ENCODE data around the gene GPR85. TPM values are rescaled to one million over a fixed set of nuclear protein-coding genes. Genes with fewer than 3 reads are reported as not detected.

Gene GPR85
- polyA plus RNA-seq, 2 of the 4 experiments (the other 2 are of a cell fraction): 0.10 TPM; not detected in 1

DNA sequence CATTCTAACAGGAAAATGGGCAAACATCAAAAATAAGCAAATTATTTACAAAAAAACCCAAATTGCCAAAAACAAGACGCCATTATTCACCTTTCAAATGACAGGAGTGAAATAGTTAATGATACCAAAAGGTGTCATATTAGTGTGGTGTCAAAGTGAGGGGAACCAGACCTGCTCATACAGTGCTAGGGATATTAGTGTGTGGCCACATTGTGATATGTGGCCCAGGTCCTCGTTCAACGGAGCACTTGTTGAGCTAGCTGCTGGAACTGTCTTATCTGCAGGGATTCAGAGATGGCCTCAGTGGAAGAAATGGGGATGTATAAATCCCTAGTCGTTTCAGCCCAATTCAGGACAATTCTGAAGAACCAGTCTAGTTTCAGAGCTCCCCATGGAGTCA is 41.2 kb downstream of the GPR85 start:
- Histone ChIP-seq H3K9me3 (no peaks in the 10 kb centered on the region), H3K4me2 (no peak overlapping the region), H3K27ac (no peak overlapping the region), H3K4me1 (no peaks in the 10 kb centered on the region), H3K4me3 (no peak overlapping the region)
- POLR2A ChIA-PET: no interaction called here
- no peak for TF ChIP-seq RCOR1 (IDR thresholded peaks at IDR 0.05; ENCODE audit: low read depth, low read length)
- no peak for TF ChIP-seq RAD21 (conservative IDR thresholded peaks at IDR 0.05 in 1 of 2, IDR thresholded peaks at IDR 0.05 in 1 of 2)
- TF ChIP-seq, protein P1, sequence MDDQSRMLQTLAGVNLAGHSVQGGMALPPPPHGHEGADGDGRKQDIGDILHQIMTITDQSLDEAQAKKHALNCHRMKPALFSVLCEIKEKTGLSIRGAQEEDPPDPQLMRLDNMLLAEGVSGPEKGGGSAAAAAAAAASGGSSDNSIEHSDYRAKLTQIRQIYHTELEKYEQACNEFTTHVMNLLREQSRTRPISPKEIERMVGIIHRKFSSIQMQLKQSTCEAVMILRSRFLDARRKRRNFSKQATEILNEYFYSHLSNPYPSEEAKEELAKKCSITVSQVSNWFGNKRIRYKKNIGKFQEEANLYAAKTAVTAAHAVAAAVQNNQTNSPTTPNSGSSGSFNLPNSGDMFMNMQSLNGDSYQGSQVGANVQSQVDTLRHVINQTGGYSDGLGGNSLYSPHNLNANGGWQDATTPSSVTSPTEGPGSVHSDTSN (IDR thresholded peaks at IDR 0.05): no peak
- TF ChIP-seq MAZ (IDR thresholded peaks at IDR 0.05; ENCODE audit: borderline replicate concordance, low read depth, low read length): no peak
- TF ChIP-seq, protein P2, sequence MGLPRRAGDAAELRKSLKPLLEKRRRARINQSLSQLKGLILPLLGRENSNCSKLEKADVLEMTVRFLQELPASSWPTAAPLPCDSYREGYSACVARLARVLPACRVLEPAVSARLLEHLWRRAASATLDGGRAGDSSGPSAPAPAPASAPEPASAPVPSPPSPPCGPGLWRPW (IDR thresholded peaks at IDR 0.05): no peak
- TF ChIP-seq CBX2 (IDR thresholded peaks at IDR 0.05; ENCODE audit: borderline replicate concordance, low read depth): no peak
- no peak for TF ChIP-seq NR3C1 (IDR thresholded peaks at IDR 0.05)
- no peak for TF ChIP-seq FOSB (CRISPR knock-in tag; IDR thresholded peaks at IDR 0.05)
- no peak for TF ChIP-seq CEBPB (IDR thresholded peaks at IDR 0.05)
- TF ChIP-seq, protein P3, sequence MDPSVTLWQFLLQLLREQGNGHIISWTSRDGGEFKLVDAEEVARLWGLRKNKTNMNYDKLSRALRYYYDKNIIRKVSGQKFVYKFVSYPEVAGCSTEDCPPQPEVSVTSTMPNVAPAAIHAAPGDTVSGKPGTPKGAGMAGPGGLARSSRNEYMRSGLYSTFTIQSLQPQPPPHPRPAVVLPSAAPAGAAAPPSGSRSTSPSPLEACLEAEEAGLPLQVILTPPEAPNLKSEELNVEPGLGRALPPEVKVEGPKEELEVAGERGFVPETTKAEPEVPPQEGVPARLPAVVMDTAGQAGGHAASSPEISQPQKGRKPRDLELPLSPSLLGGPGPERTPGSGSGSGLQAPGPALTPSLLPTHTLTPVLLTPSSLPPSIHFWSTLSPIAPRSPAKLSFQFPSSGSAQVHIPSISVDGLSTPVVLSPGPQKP (IDR thresholded peaks at IDR 0.05; ENCODE audit: low read depth, low read length): no peak
- no peak for TF ChIP-seq CHD4 (IDR thresholded peaks at IDR 0.05; ENCODE audit: borderline replicate concordance)
- TF ChIP-seq, protein P4, sequence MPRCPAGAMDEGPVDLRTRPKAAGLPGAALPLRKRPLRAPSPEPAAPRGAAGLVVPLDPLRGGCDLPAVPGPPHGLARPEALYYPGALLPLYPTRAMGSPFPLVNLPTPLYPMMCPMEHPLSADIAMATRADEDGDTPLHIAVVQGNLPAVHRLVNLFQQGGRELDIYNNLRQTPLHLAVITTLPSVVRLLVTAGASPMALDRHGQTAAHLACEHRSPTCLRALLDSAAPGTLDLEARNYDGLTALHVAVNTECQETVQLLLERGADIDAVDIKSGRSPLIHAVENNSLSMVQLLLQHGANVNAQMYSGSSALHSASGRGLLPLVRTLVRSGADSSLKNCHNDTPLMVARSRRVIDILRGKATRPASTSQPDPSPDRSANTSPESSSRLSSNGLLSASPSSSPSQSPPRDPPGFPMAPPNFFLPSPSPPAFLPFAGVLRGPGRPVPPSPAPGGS (IDR thresholded peaks at IDR 0.05): no peak
- no peak for TF ChIP-seq CHD2 (IDR thresholded peaks at IDR 0.05; ENCODE audit: low read length, partially characterized antibody)
- TF ChIP-seq, protein P5, sequence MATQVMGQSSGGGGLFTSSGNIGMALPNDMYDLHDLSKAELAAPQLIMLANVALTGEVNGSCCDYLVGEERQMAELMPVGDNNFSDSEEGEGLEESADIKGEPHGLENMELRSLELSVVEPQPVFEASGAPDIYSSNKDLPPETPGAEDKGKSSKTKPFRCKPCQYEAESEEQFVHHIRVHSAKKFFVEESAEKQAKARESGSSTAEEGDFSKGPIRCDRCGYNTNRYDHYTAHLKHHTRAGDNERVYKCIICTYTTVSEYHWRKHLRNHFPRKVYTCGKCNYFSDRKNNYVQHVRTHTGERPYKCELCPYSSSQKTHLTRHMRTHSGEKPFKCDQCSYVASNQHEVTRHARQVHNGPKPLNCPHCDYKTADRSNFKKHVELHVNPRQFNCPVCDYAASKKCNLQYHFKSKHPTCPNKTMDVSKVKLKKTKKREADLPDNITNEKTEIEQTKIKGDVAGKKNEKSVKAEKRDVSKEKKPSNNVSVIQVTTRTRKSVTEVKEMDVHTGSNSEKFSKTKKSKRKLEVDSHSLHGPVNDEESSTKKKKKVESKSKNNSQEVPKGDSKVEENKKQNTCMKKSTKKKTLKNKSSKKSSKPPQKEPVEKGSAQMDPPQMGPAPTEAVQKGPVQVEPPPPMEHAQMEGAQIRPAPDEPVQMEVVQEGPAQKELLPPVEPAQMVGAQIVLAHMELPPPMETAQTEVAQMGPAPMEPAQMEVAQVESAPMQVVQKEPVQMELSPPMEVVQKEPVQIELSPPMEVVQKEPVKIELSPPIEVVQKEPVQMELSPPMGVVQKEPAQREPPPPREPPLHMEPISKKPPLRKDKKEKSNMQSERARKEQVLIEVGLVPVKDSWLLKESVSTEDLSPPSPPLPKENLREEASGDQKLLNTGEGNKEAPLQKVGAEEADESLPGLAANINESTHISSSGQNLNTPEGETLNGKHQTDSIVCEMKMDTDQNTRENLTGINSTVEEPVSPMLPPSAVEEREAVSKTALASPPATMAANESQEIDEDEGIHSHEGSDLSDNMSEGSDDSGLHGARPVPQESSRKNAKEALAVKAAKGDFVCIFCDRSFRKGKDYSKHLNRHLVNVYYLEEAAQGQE (IDR thresholded peaks at IDR 0.05): no peak
- TF ChIP-seq SREBF2 (IDR thresholded peaks at IDR 0.05): no peak
- ATAC-seq (no peak), DNase-seq (ENCODE audit: low read depth in 1 of 2, low spot score in 1 of 2) (no peak), FAIRE-seq (no peak)
- 6% methylated on average over 4 of the region's 4 CpGs for WGBS (ENCODE audit: missing lambda C conversion rate)
- CTCF ChIA-PET: no interaction called here

DNA sequence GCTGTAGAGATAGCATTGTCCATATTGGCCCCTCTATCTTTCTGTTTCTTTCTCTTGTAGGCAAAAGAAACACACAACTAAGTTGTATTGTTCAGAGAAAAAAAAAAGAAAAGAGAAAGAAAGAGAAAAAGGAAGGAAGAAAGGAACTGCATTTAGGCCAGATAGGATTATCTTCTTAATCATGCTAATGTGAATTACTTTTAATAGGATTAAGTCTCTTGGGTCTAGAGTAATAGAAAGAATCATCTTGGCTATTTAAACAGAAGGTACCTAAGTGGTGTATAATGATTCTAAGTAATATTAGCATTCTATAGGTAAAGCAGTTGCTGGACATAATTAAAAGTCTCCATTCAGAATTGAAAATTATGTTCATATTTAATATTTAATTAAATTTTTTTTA is 42.2 kb downstream of the GPR85 start:
- Histone ChIP-seq H3K9me3 (no peaks in the 10 kb centered on the region), H3K27ac (no peak overlapping the region), H3K4me3 (no peak overlapping the region), H3K4me1 (no peaks in the 10 kb centered on the region), H3K4me2 (no peak overlapping the region)
- DNase-seq (ENCODE audit: low read depth in 1 of 2, low spot score in 1 of 2): no peak
- no peak for ATAC-seq
- TF ChIP-seq, protein P6, sequence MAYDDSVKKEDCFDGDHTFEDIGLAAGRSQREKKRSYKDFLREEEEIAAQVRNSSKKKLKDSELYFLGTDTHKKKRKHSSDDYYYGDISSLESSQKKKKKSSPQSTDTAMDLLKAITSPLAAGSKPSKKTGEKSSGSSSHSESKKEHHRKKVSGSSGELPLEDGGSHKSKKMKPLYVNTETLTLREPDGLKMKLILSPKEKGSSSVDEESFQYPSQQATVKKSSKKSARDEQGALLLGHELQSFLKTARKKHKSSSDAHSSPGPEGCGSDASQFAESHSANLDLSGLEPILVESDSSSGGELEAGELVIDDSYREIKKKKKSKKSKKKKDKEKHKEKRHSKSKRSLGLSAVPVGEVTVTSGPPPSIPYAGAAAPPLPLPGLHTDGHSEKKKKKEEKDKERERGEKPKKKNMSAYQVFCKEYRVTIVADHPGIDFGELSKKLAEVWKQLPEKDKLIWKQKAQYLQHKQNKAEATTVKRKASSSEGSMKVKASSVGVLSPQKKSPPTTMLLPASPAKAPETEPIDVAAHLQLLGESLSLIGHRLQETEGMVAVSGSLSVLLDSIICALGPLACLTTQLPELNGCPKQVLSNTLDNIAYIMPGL (CRISPR knock-in tag; IDR thresholded peaks at IDR 0.05; ENCODE audit: borderline replicate concordance): no peak
- TF ChIP-seq PHF8 (IDR thresholded peaks at IDR 0.05; ENCODE audit: borderline replicate concordance, low read depth): no peak
- no peak for TF ChIP-seq ZFP36 (IDR thresholded peaks at IDR 0.05; ENCODE audit: borderline replicate concordance, partially characterized antibody)
- TF ChIP-seq MYC (IDR thresholded peaks at IDR 0.05; ENCODE audit: borderline replicate concordance, low read length): no peak
- no peak for TF ChIP-seq CHD4 (IDR thresholded peaks at IDR 0.05; ENCODE audit: borderline replicate concordance)
- TF ChIP-seq FOSB (CRISPR knock-in tag; IDR thresholded peaks at IDR 0.05): no peak
- TF ChIP-seq HDAC2 (IDR thresholded peaks at IDR 0.05): no peak
- no peak for TF ChIP-seq JUN (IDR thresholded peaks at IDR 0.05)
- TF ChIP-seq HEYL (CRISPR knock-in tag; IDR thresholded peaks at IDR 0.05): no peak
- no peak for TF ChIP-seq NPAS2 (CRISPR knock-in tag; IDR thresholded peaks at IDR 0.05; ENCODE audit: borderline replicate concordance)
- TF ChIP-seq POLR2AphosphoS2 (conservative IDR thresholded peaks at IDR 0.05; ENCODE audit: low read length): no peak
- no peak for TF ChIP-seq EHMT2 (IDR thresholded peaks at IDR 0.05; ENCODE audit: low read depth)
- no peak for TF ChIP-seq CHD2 (IDR thresholded peaks at IDR 0.05; ENCODE audit: low read length, partially characterized antibody)
- no peak for TF ChIP-seq CBX8 (IDR thresholded peaks at IDR 0.05)
- no peak for TF ChIP-seq KDM5A (IDR thresholded peaks at IDR 0.05)
- no peak for TF ChIP-seq CBX2 (IDR thresholded peaks at IDR 0.05; ENCODE audit: borderline replicate concordance, low read depth)
- ChIA-PET POLR2A (no interaction called here), CTCF (no interaction called here)
- no peak for FAIRE-seq
